Uterus (tissue), 4 donors: Measurements from ENCODE around the gene GSG1L. TPM values are rescaled to one million over a fixed set of nuclear protein-coding genes. Genes with fewer than 3 reads are reported as not detected.

Experiments
- DNase-seq, 2 donors: peaks; one replicate each; pipeline ENCODE4 v3.0.0-alpha.2; 2019 to 2020
- H3K27ac ChIP-seq, 2 donors: fragments of 200-600 bp; sonication (generic); 1 replicate in 1 of 2; 2 replicates in 1 of 2; pipeline ENCODE4 v1.5.1; 2016 to 2018
- H3K27me3 ChIP-seq, 2 donors: fragments of 200-600 bp; sonication (generic); one replicate each; pipeline ENCODE4 v1.5.1; 2018 to 2019; ENCODE audit warnings: control low read depth in 1 of 2
- H3K36me3 ChIP-seq, 2 donors: fragments of 200-600 bp; sonication (generic); one replicate each; pipeline ENCODE4 v1.5.1; 2019; ENCODE audit warnings: control low read depth in 1 of 2
- H3K4me1 ChIP-seq, 2 donors: fragments of 200-600 bp; sonication (generic); one replicate each; pipeline ENCODE4 v1.5.1; 2018 to 2019; ENCODE audit warnings: control low read depth in 1 of 2
- H3K4me3 ChIP-seq, 2 donors: fragments of 200-600 bp; sonication (generic); 1 replicate in 1 of 2; 2 replicates in 1 of 2; pipeline ENCODE4 v1.5.1; 2018 to 2019; ENCODE audit warnings: mild to moderate bottlenecking in 1 of 2
- H3K9me3 ChIP-seq, 2 donors: fragments of 200-600 bp; sonication (generic); one replicate each; pipeline ENCODE4 v1.5.1; 2019; ENCODE audit warnings: control low read depth in 1 of 2
- POLR2A ChIP-seq, 2 donors: fragments of 450-650 bp; IDR thresholded peaks; one replicate each; pipeline ENCODE4 v1.6.1; 2016; ENCODE audit warnings: antibody characterized with exemption in 2 of 2, mild to moderate bottlenecking in 1 of 2, moderate library complexity in 1 of 2
- intact Hi-C: fragments of 100-400 bp; cut with DNase I; formaldehyde crosslinking; loops from one replicate; pipeline ENCODE4 v1.15.1; 2023; ENCODE audit warnings: low total_unique reads
- total RNA-seq, 4 donors: library from RNA; depleted of rRNA in 3 of 4; stranded (reverse); fragments of >200 nt in 3 of 4; gene quantifications; one replicate each; pipeline versions ENCODE4 v1.1.0 to v1.2.4, GENCODE V29; 2014 to 2023
- TF ChIP-seq, protein P1 (sequence below), 4 experiments: fragments of 200-600 bp in 2 of 4; fragments of 450-650 bp in 2 of 4; sonication (generic) in 2 of 4; IDR thresholded peaks; one replicate each; pipeline ENCODE4 v1.5.1; 2016 to 2019; ENCODE audit warnings: antibody characterized with exemption in 4 of 4, mild to moderate bottlenecking in 2 of 4, moderate library complexity in 1 of 4
- donor health status: DM: yes; HTN: yes; CAD: no.

The GSG1L gene
- total RNA-seq, 4 donors from 2014 or later: 0.24 to 0.35 TPM; not detected in 2

DNA sequence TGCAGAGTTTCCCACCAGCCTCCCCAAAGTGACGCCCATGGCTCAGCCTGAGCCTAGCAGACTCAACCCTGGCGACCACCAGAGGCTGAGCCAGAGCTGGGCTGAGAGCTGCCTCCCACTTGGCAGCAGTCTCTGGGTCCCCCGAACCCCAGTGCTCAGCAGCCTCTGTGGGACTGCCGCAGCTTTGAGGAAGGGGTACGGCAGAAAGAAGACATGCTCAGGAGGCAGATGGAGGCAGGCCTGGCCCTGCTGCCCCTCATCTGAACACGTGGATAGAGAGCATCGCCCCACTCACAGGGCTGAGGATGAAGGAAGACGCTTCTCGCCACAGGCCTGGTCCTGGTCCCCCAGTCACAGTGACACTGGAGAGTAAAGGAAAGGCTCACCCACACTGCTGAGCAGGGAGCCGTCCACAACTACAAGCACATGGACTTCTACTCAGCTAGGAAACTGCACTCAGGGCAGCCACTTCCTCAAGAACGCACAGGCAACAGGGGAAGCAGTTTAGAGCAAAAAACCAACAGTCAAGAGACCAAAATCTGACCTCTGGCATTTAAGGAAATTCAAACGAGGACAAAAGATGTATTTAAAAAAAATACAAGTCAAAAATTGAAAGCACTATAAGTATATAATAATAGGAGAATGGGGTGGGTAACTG, 45.2 kb upstream of the GSG1L start:
- Histone ChIP-seq H3K4me3 (no peak overlapping the region), H3K36me3 (no peaks in the 10 kb centered on the region), H3K27me3 (no peaks in the 10 kb centered on the region), H3K27ac (no peak overlapping the region), H3K4me1 (no peaks in the 10 kb centered on the region), H3K9me3 (no peaks in the 10 kb centered on the region)
- no peak for TF ChIP-seq POLR2A (IDR thresholded peaks at IDR 0.05)
- TF ChIP-seq, protein P1, sequence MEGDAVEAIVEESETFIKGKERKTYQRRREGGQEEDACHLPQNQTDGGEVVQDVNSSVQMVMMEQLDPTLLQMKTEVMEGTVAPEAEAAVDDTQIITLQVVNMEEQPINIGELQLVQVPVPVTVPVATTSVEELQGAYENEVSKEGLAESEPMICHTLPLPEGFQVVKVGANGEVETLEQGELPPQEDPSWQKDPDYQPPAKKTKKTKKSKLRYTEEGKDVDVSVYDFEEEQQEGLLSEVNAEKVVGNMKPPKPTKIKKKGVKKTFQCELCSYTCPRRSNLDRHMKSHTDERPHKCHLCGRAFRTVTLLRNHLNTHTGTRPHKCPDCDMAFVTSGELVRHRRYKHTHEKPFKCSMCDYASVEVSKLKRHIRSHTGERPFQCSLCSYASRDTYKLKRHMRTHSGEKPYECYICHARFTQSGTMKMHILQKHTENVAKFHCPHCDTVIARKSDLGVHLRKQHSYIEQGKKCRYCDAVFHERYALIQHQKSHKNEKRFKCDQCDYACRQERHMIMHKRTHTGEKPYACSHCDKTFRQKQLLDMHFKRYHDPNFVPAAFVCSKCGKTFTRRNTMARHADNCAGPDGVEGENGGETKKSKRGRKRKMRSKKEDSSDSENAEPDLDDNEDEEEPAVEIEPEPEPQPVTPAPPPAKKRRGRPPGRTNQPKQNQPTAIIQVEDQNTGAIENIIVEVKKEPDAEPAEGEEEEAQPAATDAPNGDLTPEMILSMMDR (IDR thresholded peaks at IDR 0.05): no peak
- intact Hi-C loops: no loop called here
- DNase-seq: no peak

DNA sequence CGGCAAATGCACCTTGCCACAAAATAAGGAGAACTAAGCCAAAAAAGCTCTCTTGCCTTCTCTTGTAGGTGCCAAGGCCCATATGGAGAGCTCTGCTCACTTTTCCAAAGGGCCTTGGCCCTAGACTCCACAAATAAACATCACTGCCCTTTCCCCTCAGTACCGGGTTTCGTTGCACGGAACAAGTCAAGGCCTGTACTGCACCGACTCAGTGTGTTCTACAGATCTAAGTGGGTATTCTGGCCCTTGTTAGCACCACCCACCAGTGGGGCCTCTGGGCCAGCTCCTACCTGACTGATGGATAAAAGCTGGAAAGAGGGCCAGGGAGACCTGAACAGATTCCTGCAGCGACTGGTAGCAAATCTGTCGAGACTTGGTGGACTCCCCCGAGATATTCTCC, 43.7 kb upstream of the GSG1L start:
- TF ChIP-seq, protein P1 (IDR thresholded peaks at IDR 0.05): no peak
- TF ChIP-seq POLR2A (IDR thresholded peaks at IDR 0.05): no peak
- no peaks in the 10 kb centered on the region for H3K9me3 ChIP-seq
- no peak for DNase-seq
- H3K4me1 ChIP-seq: no peaks in the 10 kb centered on the region
- H3K27me3 ChIP-seq: no peaks in the 10 kb centered on the region
- H3K36me3 ChIP-seq: no peaks in the 10 kb centered on the region
- no peak overlapping the region for H3K4me3 ChIP-seq
- no peak overlapping the region for H3K27ac ChIP-seq
- intact Hi-C loops: no loop called here

GRCh38 chr16:28106467-28107215, 43.1 kb upstream of the GSG1L start:
- no peak for DNase-seq
- H3K36me3 ChIP-seq: no peaks in the 10 kb centered on the region
- TF ChIP-seq, protein P1 (IDR thresholded peaks at IDR 0.05): no peak
- no peak for TF ChIP-seq POLR2A (IDR thresholded peaks at IDR 0.05)
- H3K9me3 ChIP-seq: no peaks in the 10 kb centered on the region
- H3K4me1 ChIP-seq: no peaks in the 10 kb centered on the region
- no peaks in the 10 kb centered on the region for H3K27me3 ChIP-seq
- H3K27ac ChIP-seq: no peak overlapping the region
- no peak overlapping the region for H3K4me3 ChIP-seq
- intact Hi-C loops: no loop called here

- H3K27me3 ChIP-seq: no peaks in the 10 kb centered on the region
- TF ChIP-seq, protein P1 (IDR thresholded peaks at IDR 0.05): no peak
- no peak for TF ChIP-seq POLR2A (IDR thresholded peaks at IDR 0.05)
- H3K4me3 ChIP-seq: no peak overlapping the region
- no peak overlapping the region for H3K27ac ChIP-seq
- no peaks in the 10 kb centered on the region for H3K9me3 ChIP-seq
- no peak for DNase-seq
- no peaks in the 10 kb centered on the region for H3K4me1 ChIP-seq
- intact Hi-C loops: no loop called here
- H3K36me3 ChIP-seq: no peaks in the 10 kb centered on the region
These were observed 42.4 kb upstream of the GSG1L start for GRCh38 chr16:28105954-28106353.

DNA sequence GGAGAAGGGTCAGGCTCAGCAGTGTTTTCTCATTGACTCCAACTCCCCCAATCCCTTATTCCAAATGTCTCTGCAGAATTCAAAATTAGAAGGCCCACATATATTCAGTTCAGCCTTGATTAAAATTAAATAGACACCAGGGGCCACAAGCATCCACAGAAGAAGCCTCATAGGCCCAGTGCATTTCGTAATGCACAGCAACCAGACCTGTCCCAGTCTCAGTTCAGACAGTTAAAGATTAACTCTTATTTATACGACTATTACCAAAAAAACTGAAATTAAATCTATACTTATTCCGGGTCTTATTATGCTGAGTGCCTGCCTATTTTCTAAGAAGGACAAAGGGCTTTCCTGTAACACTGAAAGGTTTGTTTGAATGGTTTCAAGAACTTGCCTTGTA, 41.8 kb upstream of the GSG1L start:
- H3K27ac ChIP-seq: no peak overlapping the region
- no peak for DNase-seq
- no peaks in the 10 kb centered on the region for H3K27me3 ChIP-seq
- H3K9me3 ChIP-seq: no peaks in the 10 kb centered on the region
- TF ChIP-seq, protein P1 (IDR thresholded peaks at IDR 0.05): no peak
- TF ChIP-seq POLR2A (IDR thresholded peaks at IDR 0.05): no peak
- H3K4me3 ChIP-seq: no peak overlapping the region
- intact Hi-C loops: no loop called here
- no peaks in the 10 kb centered on the region for H3K36me3 ChIP-seq
- H3K4me1 ChIP-seq: no peaks in the 10 kb centered on the region
